Motor neuron (in vitro differentiated cells): Measurements from ENCODE around the gene ATP8A2. TPM values are rescaled to one million over a fixed set of nuclear protein-coding genes. Genes with fewer than 3 reads are reported as not detected.

Experiments used
- ATAC-seq, 8 experiments: fragments of 200-7000 bp; cut with Tn5 transposase; replicated peaks in 6 of 8; 2 replicates each; pipeline ENCODE4 v1.8.0; 2021; ENCODE audit warnings: mild to moderate bottlenecking in 8 of 8, moderate library complexity in 8 of 8
- H3K27ac ChIP-seq, 2 donors: fragments of 250-450 bp; sonication (Bioruptor Pico); 2 replicates each; pipeline ENCODE4 v1.9.0; 2021; ENCODE audit warnings: antibody characterized with exemption in 2 of 2, mild to moderate bottlenecking in 2 of 2, moderate library complexity in 1 of 2
- H3K4me1 ChIP-seq, 2 donors: fragments of 250-450 bp; sonication (Bioruptor Pico); replicated peaks in 1 of 2; 2 replicates each; pipeline ENCODE4 v1.6.1; 2021; ENCODE audit warnings: antibody characterized with exemption in 2 of 2, mild to moderate bottlenecking in 2 of 2, moderate library complexity in 1 of 2
- H3K4me3 ChIP-seq, 5 donors: fragments of 250-450 bp; sonication (Bioruptor Pico); 2 replicates each; pipeline ENCODE4 v1.9.0; 2021; ENCODE audit warnings: antibody characterized with exemption in 5 of 5, mild to moderate bottlenecking in 5 of 5, moderate library complexity in 4 of 5
- WGBS, 10 experiments: fragments of 450-650 bp; shearing (Covaris generic); methylation state at CpG; one replicate each; pipeline ENCODE4 v1.0.0; 2022; 5-methylcytosine and 5-hydroxymethylcytosine counted together
- in situ Hi-C, 9 experiments: fragments of 400-800 bp; cut with MboI; loops; one replicate each; pipeline ENCODE4 v1.15.0; 2021; ENCODE audit warnings: low sequenced_read_pairs in 9 of 9, low pct_unique_long_range_greater_than_20kb in 2 of 9; ENCODE audit not compliant: unreplicated experiment in 9 of 9
- total RNA-seq, 8 experiments: library from RNA; unstranded; fragments of 300-600 nt; gene quantifications; 2 replicates each; pipeline versions ENCODE4 v1.2.3 to v1.2.4, GENCODE V29; 2022

The ATP8A2 gene
- total RNA-seq, 8 experiments from 2014 or later, result 0.10 to 13.8 (median 6.7) TPM

- H3K27ac ChIP-seq, result no peak overlapping the region
- in situ Hi-C loops, result no loop called here
- ATAC-seq, result no peak
- 0 to 100% (median 80%) methylated on average over 1 of the region's 1 CpG; no CpG with 5 or more reads in 3 of the 10 experiments for WGBS, 10 experiments
- no peak overlapping the region for H3K4me3 ChIP-seq
- no peaks in the 10 kb centered on the region for H3K4me1 ChIP-seq
Observed at GRCh38 chr13:25397763-25398162, 26.0 kb downstream of the ATP8A2 start.

- ATAC-seq, result peak in 1 of 8 experiments; percentile 76
Observed at GRCh38 chr13:25400925-25401324, 29.2 kb downstream of the ATP8A2 start.

GRCh38 chr13:25401958-25402357, 30.2 kb downstream of the ATP8A2 start:
- peak in 3 of 8 experiments; percentile 38 to 64 (median 38) for ATAC-seq
- WGBS, 10 experiments, result 25 to 100% (median 87%) methylated on average over 1 to 6 of the region's 7 CpGs; no CpG with 5 or more reads in 1 of the 10 experiments
- H3K27ac ChIP-seq, result no peak overlapping the region
- in situ Hi-C loops, result no loop called here
- no peaks in the 10 kb centered on the region for H3K4me1 ChIP-seq
- no peak overlapping the region for H3K4me3 ChIP-seq

More at GRCh38 chr13:25400925-25401324, 29.2 kb downstream of the ATP8A2 start:
- Histone ChIP-seq H3K4me3 (no peak overlapping the region), H3K27ac (no peak overlapping the region), H3K4me1 (no peaks in the 10 kb centered on the region)
- WGBS, 10 experiments, result 2 to 93% (median 73%) methylated on average over 1 to 6 of the region's 6 CpGs; no CpG with 5 or more reads in 2 of the 10 experiments
- in situ Hi-C loops, result no loop called here

GRCh38 chr13:25406377-25406776, 34.6 kb downstream of the ATP8A2 start:
- peak in 1 of 8 experiments; percentile 36 for ATAC-seq
- no peaks in the 10 kb centered on the region for H3K4me1 ChIP-seq
- 33 to 100% (median 86%) methylated on average over 1 of the region's 1 CpG; no CpG with 5 or more reads in 4 of the 10 experiments for WGBS, 10 experiments
- in situ Hi-C loops, result no loop called here
- no peak overlapping the region for H3K4me3 ChIP-seq
- H3K27ac ChIP-seq, result no peak overlapping the region

- no peak for ATAC-seq
- WGBS, 10 experiments, result 11 to 95% (median 55%) methylated on average over 1 to 5 of the region's 5 CpGs; no CpG with 5 or more reads in 2 of the 10 experiments
- Histone ChIP-seq H3K4me1 (no peaks in the 10 kb centered on the region), H3K27ac (no peak overlapping the region), H3K4me3 (no peak overlapping the region)
- in situ Hi-C loops, result no loop called here
Observed at GRCh38 chr13:25409938-25410337, 38.2 kb downstream of the ATP8A2 start.

GRCh38 chr13:25415241-25415640, 43.5 kb downstream of the ATP8A2 start:
- Histone ChIP-seq H3K27ac (no peak overlapping the region), H3K4me1 (peaks cover 0 to 19% of the 10 kb centered on the region in 2 donors), H3K4me3 (no peak overlapping the region)
- peak in 3 of 8 experiments; percentile 54 to 84 (median 63) for ATAC-seq
- 0 to 80% (median 43%) methylated on average over 1 of the region's 1 CpG; no CpG with 5 or more reads in 5 of the 10 experiments for WGBS, 10 experiments
- in situ Hi-C loops, result no loop called here

- WGBS, 10 experiments, result 10 to 100% (median 95%) methylated on average over 2 of the region's 2 CpGs; no CpG with 5 or more reads in 2 of the 10 experiments
- no peak overlapping the region for H3K27ac ChIP-seq
- peaks cover 0 to 19% of the 10 kb centered on the region in 2 donors for H3K4me1 ChIP-seq
- peak in 2 of 8 experiments; percentile 64 to 68 for ATAC-seq
- no peak overlapping the region for H3K4me3 ChIP-seq
- in situ Hi-C loops, result no loop called here
Observed at GRCh38 chr13:25417535-25417934, 45.8 kb downstream of the ATP8A2 start.

GRCh38 chr13:25420161-25420560, 48.4 kb downstream of the ATP8A2 start:
- no peak for ATAC-seq
- 20 to 83% (median 61%) methylated on average over 2 of the region's 2 CpGs; no CpG with 5 or more reads in 5 of the 10 experiments for WGBS, 10 experiments
- in situ Hi-C loops, result no loop called here

GRCh38 chr13:25421612-25422011, 49.8 kb downstream of the ATP8A2 start:
- in situ Hi-C loops, result no loop called here
- ATAC-seq, result no peak
- H3K27ac ChIP-seq, result no peak overlapping the region
- H3K4me3 ChIP-seq, result no peak overlapping the region
- 25 to 96% (median 79%) methylated on average over 1 to 6 of the region's 6 CpGs for WGBS, 10 experiments
- peaks cover 0 to 13% of the 10 kb centered on the region in 2 donors for H3K4me1 ChIP-seq

More at GRCh38 chr13:25420161-25420560, 48.4 kb downstream of the ATP8A2 start:
- Histone ChIP-seq H3K4me3 (no peak overlapping the region), H3K4me1 (peaks cover 0 to 19% of the 10 kb centered on the region in 2 donors), H3K27ac (no peak overlapping the region)

- ATAC-seq, result no peak
- Histone ChIP-seq H3K4me1 (peaks cover 0 to 9% of the 10 kb centered on the region in 2 donors), H3K27ac (no peak overlapping the region), H3K4me3 (no peak overlapping the region)
- in situ Hi-C loops, result no loop called here
- WGBS, 10 experiments, result 0 to 82% (median 60%) methylated on average over 1 to 2 of the region's 2 CpGs; no CpG with 5 or more reads in 1 of the 10 experiments
Observed at GRCh38 chr13:25422153-25422552, 50.4 kb downstream of the ATP8A2 start.

- ATAC-seq, result no peak
- in situ Hi-C loops, result no loop called here
- Histone ChIP-seq H3K27ac (no peak overlapping the region), H3K4me3 (no peak overlapping the region), H3K4me1 (peaks cover 0 to 2% of the 10 kb centered on the region in 2 donors)
- 0 to 85% (median 43%) methylated on average over 1 to 4 of the region's 4 CpGs; no CpG with 5 or more reads in 4 of the 10 experiments for WGBS, 10 experiments
Observed at GRCh38 chr13:25423831-25424230, 52.1 kb downstream of the ATP8A2 start.

GRCh38 chr13:25429466-25429865, 57.7 kb downstream of the ATP8A2 start:
- ATAC-seq, result no peak
- in situ Hi-C loops, result no loop called here
- Histone ChIP-seq H3K27ac (no peak overlapping the region), H3K4me1 (no peaks in the 10 kb centered on the region), H3K4me3 (no peak overlapping the region)
- 0 to 100% (median 82%) methylated on average over 1 to 6 of the region's 6 CpGs; no CpG with 5 or more reads in 1 of the 10 experiments for WGBS, 10 experiments

- H3K4me1 ChIP-seq, result no peaks in the 10 kb centered on the region
- no peak overlapping the region for H3K27ac ChIP-seq
- H3K4me3 ChIP-seq, result no peak overlapping the region
- whole genome bisulfite sequencing, 10 experiments, result 55 to 88% (median 83%) methylated on average over 2 of the region's 2 CpGs; no CpG with 5 or more reads in 7 of the 10 experiments
- ATAC-seq, result peak in 1 of 8 experiments; percentile 38
- in situ Hi-C loops, result no loop called here
Observed at GRCh38 chr13:25432691-25433090, 60.9 kb downstream of the ATP8A2 start.

GRCh38 chr13:25440061-25440460, 68.3 kb downstream of the ATP8A2 start:
- WGBS, 10 experiments, result 17 to 92% (median 63%) methylated on average over 1 to 4 of the region's 4 CpGs; no CpG with 5 or more reads in 2 of the 10 experiments
- ATAC-seq, result no peak
- Histone ChIP-seq H3K4me1 (no peaks in the 10 kb centered on the region), H3K4me3 (no peak overlapping the region), H3K27ac (no peak overlapping the region)
- in situ Hi-C loops, result no loop called here
